NCI-H460 (cell line): ENCODE data around the gene MIEF2. TPM values are rescaled to one million over a fixed set of nuclear protein-coding genes. Genes with fewer than 3 reads are reported as not detected.

Experiments used
- DNase-seq: peaks from one replicate; pipeline ENCODE4 v3.0.0-alpha.2; 2016; ENCODE audit warnings: low read depth; ENCODE audit errors: extremely low read depth
- total RNA-seq: library from RNA; depleted of rRNA; stranded (reverse); fragments of >200 nt; shearing (Covaris generic); gene quantifications from 2 replicates; pipeline ENCODE4 v1.2.3, GENCODE V29; 2014

MIEF2 gene
- total RNA-seq, 1 experiment from 2014 or later: 5.3 TPM

DNA sequence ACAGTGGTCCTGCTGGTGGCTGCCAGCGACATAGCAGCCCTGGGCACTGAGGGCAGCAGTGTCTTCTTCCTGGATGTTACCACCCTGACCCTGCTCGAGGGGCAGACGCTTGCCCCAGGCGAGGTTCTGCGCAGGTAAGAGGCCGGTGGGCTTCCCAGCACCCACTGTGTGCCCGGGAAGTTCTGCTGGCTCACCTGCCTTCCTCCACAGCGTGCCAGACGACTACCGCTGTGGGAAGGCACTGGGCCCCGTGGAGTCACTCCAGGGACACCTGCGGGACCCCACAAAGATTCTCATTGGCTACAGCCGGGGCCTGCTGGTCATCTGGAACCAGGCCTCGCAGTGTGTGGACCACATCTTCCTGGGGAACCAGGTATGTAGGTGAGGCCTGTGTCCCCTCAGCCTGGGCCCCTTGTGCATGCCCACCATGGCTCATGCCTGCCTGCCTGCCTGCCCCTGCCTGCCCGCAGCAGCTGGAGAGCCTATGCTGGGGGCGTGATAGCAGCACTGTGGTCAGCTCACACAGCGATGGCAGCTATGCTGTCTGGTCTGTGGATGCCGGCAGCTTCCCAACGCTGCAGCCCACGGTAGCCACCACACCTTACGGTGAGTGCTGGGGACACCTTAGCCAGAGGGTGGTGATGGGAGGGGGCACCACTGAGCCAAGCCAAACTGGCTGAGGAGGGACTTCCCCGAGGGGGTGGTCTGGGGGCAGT is 26.5 kb upstream of the MIEF2 start:
- DNase-seq: no peak

DNA sequence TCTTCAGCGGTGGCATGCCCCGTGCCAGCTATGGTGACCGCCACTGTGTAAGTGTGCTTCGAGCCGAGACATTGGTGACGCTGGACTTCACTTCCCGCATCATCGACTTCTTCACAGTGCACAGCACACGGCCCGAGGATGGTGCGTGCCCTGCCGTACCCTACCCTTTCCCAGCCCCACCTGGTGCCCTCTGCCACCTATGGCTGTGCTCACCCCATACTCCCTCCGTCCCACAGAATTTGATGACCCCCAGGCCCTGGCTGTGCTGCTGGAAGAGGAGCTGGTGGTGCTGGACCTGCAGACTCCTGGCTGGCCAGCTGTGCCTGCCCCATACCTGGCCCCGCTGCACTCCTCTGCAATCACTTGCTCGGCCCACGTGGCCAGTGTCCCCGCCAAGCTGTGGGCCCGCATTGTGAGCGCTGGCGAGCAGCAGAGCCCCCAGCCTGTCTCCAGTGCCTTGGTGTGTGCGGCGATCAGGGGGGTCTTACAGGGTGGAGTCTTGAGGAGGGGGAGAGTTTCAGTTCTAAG is 25.5 kb upstream of the MIEF2 start:
- no peak for DNase-seq

DNA sequence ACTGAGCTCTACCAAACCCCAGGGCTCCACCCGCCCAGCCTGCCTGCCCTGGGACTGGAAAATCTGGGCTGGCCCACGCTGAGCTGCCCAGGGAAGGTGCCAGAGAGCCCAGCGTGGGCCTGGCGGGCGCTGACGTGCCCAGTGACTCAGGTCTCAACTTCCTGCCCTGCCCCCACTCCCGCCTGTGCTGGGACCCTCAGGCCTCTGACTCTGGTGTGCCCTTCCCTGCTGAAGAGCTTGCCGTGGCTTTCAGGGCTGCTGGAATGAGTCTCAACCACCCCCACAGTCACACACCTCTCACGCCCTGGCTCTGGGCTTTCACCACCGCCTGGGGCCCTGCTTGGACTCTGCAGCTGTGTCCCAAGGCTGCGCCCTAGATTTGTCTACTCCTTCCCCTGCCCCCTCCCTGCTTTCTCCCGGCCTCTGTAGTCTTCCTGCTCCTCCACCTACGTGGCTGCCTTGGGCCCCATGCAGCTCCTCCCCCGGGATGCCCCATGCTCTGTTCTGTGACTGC is 24.7 kb upstream of the MIEF2 start:
- DNase-seq: no peak

DNA sequence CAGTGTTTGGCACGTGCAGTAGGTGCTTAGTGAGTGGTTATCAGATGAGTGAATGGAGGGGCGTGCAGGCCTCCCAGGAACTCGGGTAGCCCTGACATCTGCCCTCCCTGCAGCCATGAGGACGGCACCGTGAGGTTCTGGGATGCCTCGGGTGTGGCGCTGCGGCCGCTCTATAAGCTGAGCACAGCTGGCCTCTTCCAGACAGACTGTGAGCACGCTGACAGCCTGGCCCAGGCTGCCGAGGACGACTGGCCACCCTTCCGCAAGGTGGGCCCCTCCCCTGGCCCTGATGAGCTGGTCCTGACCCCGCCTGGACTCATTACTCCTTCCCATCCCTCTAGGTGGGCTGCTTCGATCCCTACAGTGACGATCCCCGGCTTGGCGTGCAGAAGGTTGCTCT is 24.0 kb upstream of the MIEF2 start:
- DNase-seq: no peak

DNA sequence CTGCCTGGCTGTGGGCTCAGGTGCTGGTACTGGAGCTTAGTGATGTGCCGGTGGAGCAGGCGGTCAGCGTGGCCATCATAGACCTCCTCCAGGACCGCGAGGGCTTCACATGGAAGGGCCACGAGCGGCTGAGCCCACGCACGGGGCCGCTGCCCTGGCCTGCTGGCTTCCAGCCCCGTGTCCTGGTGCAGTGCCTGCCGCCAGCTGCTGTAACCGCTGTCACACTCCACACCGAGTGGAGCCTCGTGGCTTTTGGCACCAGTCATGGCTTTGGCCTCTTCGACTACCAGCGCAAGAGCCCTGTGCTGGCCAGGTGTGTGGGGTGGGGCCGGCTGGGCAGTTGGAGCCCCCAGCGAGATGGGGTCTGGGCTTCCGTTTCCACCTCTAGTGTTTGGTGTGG is 23.0 kb upstream of the MIEF2 start:
- no peak for DNase-seq

DNA sequence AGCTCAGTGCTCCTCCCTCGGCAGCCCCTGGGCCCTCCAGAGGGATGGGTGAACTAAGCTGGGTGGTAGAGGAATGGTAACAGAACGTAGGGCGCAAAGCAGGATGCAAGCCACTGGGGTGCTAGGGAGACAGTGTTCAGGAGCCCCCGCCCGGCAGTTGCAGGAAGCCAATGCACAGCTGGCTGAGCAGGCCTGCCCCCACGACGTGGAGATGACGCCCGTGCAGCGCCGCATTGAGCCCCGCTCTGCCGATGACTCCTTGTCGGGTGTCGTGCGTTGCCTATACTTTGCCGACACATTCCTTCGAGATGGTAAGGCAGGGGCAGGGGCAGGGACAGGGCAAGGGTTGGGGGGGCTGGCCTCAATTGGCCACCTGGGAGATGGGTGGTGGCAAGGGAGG is 22.2 kb upstream of the MIEF2 start:
- DNase-seq: no peak

DNA sequence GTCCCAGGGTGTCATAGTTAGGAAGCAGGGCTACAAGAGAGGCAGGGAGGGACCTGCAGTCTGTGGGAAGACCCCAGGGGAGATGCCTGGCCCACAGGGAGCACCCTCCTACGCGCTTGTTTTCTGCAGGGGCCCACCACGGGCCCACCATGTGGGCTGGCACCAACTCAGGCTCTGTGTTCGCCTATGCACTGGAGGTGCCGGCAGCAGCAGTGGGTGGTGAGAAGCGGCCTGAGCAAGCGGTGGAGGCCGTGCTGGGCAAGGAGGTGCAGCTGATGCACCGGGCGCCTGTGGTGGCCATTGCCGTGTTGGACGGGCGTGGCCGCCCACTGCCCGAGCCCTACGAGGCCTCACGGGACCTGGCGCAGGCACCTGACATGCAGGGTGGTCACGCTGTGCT is 20.0 kb upstream of the MIEF2 start:
- no peak for DNase-seq

DNA sequence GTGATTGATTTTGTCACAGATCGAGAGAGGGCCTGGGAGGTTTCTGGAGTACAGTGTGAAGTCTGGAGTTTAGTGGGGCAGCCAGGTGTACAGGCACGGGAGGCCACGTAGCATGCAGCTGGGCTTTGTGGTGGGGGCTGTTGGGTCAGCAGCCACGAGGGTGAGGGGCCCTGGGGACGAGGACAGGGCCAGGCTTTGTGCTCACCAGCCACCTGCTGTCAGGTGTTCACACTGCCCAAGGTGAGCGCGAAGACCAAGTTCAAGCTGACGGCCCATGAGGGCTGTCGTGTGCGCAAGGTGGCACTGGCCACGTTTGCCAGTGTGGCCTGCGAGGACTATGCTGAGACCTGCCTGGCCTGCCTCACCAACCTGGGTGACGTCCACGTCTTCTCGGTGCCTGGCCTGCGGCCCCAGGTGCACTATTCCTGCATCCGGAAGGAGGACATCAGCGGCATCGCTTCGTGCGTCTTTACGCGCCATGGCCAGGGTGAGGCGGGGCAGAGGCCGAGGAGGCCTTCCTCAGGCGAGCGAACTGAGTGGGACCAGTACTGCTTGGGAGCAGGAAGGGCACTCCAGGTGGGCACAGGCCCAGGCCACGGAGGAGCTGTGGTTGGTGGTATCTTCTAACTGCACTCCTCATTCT is 19.1 kb upstream of the MIEF2 start:
- no peak for DNase-seq

DNA sequence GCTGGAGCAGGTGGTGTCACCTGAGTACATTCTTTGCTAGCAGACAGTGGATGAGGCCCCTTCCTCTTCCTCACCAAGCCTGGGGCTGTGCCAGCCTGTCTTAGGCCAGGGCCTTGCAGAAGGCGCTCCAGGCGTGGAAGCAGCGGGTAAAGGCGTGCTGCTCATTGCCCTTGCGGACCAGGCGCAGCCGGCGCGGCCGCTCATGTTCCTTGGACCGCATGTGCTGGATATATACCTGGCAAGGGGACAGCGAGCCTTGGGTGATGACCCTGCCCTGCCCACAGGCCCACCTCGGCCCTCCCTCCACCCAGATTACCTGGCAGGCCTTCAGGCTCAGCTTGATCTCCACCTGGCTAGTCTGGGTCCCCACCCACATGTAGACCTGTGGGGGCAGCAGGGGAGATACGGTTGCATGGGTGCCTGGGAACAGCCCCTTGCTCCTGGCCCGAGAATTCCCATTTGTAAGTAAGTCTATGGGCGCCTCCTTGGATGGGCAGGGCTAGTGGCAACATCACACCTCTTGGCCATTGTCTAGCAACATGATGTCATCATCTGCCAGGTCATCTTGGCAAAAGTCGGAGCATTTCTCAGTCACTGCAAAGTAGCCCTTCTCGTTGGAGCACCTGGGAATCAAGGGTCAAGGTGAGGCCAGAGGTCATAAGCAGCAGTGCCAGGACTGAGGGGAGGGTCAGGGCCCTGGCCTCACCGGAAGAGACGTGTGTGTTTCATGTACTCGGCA is 15.3 kb upstream of the MIEF2 start:
- no peak for DNase-seq

DNA sequence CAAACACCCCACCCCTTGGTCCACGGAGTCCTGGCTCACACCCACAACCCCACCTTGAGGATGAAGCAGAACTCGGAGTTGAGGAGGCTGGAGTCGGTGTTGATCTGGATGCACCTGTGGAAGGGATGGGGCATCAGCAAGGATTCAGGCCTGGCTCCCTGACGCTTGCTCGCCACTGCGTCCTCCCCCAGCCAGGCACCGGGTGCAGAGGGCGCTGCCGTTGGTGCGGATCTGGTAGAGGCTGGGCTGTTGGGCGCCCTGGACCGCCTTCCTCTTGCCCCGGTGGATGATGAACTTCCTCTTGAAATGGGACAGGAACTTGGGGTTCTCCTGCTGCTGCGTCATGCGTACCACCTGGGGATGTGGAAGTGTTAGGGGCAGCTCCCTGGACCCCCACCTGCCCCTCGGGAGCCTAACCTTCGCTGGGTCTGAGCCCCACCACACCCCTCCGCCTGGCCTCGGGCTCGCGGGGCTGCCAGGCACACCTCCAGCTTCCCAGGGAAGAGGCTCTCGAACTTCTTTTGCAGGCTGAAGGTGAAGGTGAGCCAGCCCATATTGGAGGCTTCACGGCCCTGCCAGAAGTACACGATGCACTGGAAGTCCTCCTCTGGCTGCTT is 14.2 kb upstream of the MIEF2 start:
- no peak for DNase-seq

DNA sequence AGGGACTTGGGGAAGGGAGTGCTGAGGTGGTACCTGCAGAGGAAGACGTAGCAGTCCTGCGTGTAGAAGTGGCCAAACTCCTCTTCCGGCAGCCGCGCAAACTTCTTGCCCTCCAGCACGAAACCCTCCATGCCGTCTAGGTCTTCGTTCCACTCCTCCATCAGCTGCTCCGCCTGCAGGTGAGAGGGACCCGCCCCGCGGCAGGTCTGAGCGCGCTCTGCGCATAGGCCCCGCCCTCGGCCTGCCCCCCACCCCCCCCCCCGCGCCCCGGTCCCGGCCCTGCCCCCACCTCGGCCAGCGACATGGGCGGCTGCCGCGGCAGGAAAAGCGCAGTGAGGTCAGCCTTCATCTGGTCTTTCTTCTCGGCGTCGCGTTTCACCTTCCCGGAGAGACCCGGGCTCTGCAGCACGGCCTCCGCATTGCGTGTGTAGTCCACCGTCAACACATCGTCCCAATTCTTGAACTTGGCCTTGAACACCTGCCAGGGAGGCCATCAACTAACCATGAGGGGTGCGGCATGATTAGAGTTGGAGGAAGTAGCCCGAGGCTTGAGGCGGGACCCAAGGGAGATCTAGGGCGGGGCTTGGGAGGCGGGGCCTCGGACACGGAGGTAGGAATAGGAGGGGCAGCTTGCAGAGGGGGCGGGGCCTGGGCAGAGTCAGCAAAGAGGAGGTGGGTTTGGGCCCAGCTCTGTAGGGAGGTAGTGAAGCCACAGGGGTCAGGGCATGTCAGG is 13.4 kb upstream of the MIEF2 start:
- DNase-seq: peak; percentile 36

DNA sequence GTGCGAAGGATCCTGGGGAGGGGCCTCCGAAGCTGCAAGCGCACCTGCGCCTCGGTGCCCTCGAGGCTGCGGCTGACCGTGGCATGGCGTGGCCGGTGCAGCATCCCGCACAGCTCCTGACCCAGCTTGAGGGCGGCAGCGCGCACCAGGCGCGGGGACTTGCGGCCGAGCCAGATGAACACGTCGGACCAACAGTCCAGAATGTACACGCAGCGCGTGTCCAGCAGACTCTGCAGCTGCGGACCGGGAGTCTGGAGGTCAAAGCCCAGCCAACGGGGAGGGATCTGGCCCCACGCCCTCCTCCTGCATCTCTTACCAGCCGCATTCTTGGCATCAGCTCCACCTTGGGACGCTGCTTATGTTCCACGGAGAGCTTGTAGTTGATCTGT is 12.9 kb upstream of the MIEF2 start:
- no peak for DNase-seq

DNA sequence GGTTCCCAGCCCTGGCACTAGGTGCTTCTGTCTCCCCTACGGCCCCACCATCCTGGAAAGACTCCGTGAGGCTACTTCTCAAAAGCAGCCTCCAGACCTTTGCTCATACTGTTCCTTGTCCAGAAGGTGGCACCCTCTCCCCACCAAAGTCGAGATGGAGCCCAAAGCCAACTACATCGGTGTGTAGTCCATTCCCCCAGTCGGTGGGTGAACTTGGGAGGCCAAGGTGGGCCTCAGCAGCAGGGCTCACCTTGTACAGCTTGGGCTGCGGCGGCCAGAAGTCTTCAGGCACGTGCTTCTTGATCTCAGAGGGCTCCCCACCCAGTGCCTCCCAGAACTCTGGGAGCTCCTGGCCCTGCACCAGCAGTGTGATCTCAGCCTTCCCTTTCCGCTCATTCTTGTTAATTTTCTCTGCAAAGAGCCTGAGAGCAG is 12.1 kb upstream of the MIEF2 start:
- DNase-seq: peak; percentile 77

DNA sequence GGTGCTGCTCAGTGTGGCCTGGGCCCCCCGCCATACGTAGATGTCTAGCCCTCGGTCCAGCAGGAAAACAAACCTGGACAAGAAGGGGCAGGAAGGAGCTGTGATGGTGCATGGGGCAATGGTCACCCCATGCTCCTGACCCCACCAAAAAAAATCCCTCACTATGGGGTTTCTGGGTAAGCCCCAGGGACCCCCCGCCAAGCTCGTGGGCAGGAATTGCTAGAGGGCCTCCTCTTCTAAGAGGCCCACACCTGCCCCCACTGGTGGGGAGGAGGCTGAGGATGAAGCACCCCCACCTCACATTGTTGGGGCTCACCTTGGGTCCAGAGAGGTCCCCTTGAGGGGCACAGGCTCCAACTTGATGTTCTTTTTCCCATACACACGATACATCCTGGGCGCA is 11.7 kb upstream of the MIEF2 start:
- DNase-seq: no peak

DNA sequence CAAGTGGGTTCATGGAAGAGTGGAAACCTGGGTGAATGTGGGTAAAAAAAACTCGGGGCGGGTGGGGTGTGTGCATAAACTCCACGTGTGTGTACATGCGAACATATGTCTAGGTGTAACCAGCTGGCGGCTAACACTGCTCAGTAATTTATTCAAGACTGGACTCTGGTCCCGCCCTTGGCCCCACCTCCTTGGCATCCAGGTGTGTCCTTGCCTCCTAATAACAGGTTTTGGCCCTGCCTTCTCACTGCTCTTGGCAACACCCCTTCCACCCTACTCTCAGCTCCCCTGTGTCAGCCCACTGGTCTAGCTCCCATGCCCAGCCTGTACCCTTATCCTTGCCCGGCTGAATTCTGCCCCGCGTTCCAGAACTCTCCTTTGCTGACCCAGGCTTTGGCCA is 10.2 kb upstream of the MIEF2 start:
- DNase-seq: no peak

DNA sequence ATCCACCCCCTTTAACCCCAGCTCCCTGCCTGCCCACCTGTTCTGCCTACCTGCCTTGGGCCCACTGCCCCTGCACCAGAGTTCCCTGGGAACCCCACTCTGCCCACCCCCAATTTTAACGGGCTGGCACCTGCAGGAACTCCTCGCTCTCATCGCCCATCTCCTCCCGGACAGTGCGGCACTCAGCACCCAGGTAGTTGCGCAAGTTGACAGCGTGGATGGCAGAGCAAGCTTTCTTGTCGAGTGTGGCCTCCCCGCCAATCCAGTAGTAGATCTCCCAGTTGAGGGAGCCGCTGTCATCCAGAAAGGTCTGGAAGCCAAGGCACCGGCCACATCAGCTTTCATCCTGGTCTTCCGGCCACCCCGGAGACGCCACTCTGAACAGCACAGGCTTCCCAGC is 9.8 kb upstream of the MIEF2 start:
- DNase-seq: no peak

DNA sequence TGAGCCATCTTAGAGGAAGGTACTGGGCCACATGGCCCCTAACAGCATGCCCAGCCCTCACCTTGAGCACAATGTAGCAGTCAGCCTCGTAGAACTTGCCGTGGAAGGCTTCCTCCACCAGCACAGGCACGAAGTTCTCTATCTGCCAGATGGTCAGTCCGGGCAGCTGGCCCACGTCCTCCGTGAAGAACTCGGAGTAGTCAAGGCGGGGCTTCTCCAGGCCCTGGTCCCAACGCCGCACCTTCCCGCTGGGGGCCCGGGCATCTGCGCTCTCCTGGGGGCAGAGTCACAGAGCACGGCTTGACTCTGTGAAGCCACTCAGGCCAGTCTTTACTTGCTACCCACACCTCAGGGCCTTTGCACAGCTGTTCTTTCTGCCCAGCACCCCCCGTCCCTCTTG is 9.3 kb upstream of the MIEF2 start:
- DNase-seq: no peak

DNA sequence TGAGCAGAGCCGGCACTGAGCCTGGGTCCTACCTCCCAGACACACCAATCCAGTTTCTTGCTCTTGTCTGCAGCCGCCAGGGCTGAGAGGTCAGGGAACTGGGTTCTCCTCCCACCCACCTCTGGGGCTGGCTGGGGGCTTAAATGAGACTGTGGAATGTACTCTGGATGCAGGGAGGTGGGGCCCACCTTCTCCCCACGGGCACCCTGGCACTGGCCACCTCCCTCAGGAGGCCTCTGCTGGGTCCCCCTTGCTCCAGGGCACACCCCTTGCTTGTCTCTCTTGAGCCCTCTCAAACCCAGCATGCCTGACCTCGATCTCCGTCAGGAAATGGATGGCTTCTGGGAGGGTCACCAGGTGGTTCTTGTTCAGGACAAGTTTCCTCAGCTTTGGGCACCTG is 8.3 kb upstream of the MIEF2 start:
- no peak for DNase-seq

DNA sequence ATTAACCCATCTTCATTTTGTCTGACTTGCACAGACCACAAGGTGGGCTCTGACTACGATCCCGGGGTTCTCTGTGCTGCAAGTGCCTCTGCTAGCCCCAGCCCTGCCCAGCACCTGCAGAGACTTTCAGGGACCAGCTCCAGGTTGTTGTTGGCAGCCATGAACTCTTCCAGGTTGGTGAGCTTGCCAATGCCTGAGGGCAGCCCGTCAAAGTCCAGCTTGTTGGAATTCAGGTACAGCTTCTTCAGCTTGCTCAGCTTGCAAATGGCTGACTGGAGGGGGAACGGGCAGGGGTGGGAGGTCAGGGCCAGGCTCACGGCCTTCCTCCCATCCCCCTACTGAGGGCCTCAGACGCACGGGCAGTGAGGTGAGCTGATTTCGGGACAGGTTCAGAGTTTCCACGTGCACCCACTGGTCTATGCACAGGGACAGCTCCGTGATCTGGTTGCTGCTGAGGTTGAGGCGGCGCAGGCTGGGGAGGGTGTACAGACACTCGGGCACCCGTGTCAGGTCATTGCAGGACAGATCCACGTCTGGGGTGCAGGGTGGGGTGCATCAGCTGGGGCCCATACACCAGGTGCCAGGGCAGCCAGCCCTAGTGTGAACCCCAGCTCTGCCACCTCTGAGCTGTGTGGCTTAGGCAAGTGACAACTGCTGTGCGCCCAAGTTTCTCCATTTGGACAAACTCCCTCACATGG is 7.1 kb upstream of the MIEF2 start:
- no peak for DNase-seq
